NCI-H2081 (cell line): ENCODE data around the gene PRDM10.
A peak's percentile ranks its signal among the peaks of the same experiment; 100 is the strongest.

Source experiments
- DNase-seq, 2 experiments: peaks; one replicate each; lab custom pipeline; 2025; lab: John Stamatoyannopoulos, UW

The PRDM10 gene

DNA sequence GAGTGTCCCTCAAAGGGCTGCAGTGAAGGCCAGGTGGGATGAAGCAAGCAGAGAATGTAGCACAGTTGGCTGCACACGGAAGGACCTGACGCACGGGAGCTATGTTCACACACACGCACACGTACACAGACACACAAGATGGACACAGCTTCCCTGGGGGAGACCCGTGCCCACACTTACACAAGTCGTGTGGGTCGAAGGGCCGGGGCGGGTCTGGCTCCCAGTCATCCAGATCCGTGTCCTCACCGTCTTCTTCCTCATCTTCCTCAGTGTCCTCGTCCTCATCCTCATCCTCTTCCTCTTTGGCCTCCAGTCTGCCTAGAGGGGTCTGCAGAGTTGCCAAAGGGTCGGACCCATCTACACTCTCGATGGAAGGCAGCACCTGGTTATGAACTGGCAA lies 55.7 kb downstream of the PRDM10 start:
- no peak for DNase-seq

- no peak for DNase-seq
Observed at GRCh38 chr11:129946256-129946655, 56.4 kb downstream of the PRDM10 start.

GRCh38 chr11:129945373-129945772 lies 57.3 kb downstream of the PRDM10 start:
- no peak for DNase-seq

DNA sequence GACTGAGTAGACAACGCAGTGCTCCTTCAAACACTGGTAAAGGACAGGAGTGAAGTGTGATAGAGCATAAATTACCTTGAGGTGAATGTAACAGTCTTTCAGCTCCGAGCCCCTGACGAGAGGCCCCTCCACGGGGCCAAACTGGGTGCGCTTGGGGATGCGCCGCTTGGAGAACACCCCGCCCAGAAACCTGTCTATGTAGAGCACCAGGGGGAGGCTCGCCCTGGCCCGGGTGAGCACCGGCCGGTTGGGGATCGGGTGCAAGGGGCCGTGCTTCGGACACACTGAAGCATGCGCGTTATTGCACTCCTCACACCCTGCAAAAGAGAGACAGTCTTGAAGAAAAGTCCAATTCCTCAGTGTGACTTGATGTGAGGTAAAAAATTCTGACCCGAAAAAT lies 57.9 kb downstream of the PRDM10 start:
- DNase-seq = no peak

DNA sequence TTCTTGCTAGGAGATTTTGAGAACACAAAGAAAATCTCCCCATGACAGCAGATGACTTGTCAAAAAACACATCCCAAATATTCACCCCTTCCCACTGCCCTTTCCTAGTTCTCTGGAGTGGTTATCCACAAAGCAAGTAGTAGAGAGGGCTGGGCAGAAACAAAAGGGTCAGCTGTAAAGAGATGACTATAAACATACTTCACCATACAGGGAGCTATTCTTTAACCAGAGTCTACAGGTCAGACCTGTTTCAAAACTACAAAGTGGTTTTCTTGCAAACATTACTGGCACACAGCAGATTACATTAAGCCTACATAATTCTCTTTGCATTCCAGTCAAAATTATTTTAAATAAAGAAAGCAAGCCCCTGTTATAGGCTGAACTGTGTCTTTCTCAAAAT lies 59.6 kb downstream of the PRDM10 start:
- no peak for DNase-seq

GRCh38 chr11:129939510-129939909 lies 63.1 kb downstream of the PRDM10 start:
- no peak for DNase-seq

DNA sequence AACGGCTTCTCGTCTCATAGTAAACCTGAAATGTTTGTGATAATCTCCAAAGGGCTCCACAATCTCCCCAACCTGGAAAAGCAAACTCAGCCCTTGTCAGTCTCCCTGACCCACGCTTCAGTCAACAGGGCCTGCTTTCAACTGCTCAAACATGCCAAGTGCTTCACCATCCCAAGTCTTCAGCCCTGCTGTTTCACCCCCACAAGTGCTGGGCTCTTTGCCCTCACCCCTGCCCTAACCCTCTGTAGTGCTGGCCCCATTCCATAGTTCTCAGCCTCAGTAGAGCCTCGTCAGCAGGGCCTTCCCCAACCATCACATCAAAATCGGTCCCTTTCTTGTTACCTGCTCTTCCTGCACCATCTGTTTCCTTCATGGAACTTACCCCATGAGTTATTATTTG lies 63.9 kb downstream of the PRDM10 start:
- no peak for DNase-seq

- DNase-seq = peak in 1 of 2 experiments; percentile 53
Observed at GRCh38 chr11:129937592-129938238, 64.9 kb downstream of the PRDM10 start.

GRCh38 chr11:129935723-129936122 lies 66.9 kb downstream of the PRDM10 start:
- no peak for DNase-seq

DNA sequence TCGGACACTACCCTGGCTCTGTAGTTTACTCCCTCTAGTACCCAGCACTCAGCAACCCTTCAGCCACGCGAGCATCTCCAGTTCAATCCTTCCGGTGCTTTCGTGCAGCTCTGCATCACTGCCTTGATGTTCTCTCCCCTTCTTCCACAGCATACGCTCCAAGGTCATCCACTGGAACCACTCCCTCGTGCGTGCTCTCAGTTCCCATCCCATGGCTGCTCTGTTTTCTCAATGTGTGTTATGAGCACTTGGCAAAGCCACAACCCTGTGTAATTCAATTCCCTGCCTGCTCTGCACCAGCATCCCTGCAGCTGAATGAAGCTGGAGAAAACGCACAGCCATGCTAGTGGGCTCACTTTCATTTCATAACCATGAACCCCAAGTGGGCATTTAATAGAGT lies 68.7 kb downstream of the PRDM10 start:
- DNase-seq = no peak

GRCh38 chr11:129933262-129933661 lies 69.4 kb downstream of the PRDM10 start:
- DNase-seq = no peak

DNA sequence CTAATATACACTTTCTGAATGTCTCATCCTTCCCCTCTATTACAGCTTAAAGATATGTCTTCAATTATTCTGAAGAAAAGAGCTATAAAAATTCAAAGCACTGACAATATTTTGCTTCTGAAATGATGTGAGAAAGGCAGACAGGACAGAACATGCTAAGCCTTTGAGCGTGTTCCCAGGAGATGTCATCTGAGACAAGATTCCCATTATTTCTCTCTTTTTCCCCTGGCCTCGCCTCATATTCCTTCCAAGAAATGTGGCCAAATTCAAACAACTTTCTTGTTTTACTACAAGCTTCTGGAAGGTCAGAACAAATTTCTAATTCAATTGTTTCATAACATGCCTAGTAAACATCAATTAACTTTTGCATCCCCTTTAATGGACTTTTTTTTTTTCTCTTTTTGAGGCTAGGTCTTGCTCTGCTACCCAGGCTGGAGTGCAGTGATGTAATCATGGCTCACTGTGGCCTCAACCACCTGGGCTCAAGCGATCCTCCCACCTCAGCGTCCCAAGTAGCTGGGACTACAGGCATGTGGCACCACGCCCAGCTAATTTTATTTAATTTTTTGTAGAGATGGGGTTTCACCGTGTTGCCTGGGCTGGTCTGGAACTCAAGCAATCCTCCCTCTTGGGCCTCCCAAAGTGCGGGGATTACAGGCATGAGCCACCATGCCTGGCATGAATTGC lies 70.1 kb downstream of the PRDM10 start:
- DNase-seq = no peak

DNA sequence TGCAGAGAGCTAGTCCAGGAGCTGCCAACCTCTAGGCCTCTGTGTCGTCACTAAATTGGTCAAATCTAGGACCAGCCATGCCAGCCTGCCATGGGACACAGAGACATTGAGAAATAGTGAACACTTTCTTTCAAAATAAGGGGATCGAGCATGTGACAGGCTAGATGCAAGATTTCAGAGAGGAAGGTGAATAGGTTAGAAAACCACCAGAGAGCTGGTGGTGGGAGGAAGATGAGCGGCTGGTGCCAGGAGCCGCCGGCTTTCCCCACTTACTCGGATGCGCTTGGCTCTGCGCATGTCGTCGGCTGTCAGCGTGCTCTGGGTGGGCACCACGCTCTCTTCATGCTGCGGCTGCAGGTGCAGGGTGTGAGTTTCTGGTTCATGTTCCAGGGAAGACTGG lies 71.9 kb downstream of the PRDM10 start:
- DNase-seq = no peak

GRCh38 chr11:129930296-129930695 lies 72.3 kb downstream of the PRDM10 start:
- no peak for DNase-seq

DNA sequence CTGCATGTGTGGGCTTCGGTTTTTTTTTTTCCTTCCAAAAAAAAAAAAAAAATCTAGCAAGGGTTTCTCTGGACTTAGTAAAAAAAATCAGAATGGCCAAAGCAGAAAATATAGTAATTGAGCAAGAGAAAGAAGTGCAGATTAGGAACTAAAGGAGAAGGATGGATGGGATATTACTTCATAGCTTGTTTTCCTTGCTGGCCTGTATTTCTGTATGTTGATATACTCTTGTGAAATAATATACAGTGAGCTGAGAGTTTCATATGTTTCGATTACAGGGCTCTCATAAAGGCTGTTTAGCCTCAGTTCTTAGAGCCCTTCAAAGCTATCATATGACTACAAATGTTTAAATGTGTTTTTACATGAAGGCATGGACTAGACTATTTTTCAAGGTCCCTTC lies 72.9 kb downstream of the PRDM10 start:
- DNase-seq = no peak

GRCh38 chr11:129928923-129929692 lies 73.5 kb downstream of the PRDM10 start:
- no peak for DNase-seq

GRCh38 chr11:129922674-129923073 lies 80.0 kb downstream of the PRDM10 start:
- no peak for DNase-seq

GRCh38 chr11:129918361-129918760 lies 84.3 kb downstream of the PRDM10 start:
- DNase-seq = no peak

DNA sequence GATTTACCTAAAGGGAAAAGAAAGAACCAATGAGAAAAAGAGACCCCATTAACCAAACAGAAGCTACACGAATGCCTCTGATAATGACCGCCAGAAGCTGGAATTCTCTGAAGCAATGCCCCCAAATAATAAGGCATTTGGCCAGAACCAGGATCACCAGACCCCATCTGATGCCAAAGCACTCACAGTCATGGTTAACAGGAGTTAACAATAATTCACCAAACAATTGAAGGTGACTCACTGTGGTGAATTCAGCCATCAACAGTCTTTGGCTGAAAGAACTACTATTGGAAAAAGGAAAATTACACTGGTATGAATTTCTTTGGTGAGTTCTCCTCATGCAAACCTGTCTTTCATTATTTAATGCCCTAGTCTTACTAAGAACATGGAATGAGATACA lies 85.4 kb downstream of the PRDM10 start:
- no peak for DNase-seq

- DNase-seq = no peak
Observed at GRCh38 chr11:129911298-129911697, 91.3 kb downstream of the PRDM10 start.

- no peak for DNase-seq
Observed at GRCh38 chr11:129910360-129910759, 92.3 kb downstream of the PRDM10 start.

- DNase-seq = no peak
Observed at GRCh38 chr11:129905402-129905801, 97.2 kb downstream of the PRDM10 start.

- no peak for DNase-seq
Observed at GRCh38 chr11:129896062-129896461, 106.6 kb downstream of the PRDM10 start.
